IMR-90 (cell line): ENCODE results near the gene SLC16A5. TPM values are rescaled to one million over a fixed set of nuclear protein-coding genes. Genes with fewer than 3 reads are reported as not detected.
A peak's percentile ranks its signal among the peaks of the same experiment; 100 is the strongest.

Source experiments
- ATAC-seq: fragments of 200-7000 bp; cut with Tn5 transposase; 2 replicates; pipeline ENCODE4 v1.9.1; 2020; ENCODE audit warnings: low read depth, mild to moderate bottlenecking, moderate library complexity
- BruUV-seq: library from RNA; stranded (reverse); fragments of 400-500 nt; replicated peaks from 2 replicates; lab custom pipeline; 2021; lab: Mats Ljungman, UMichigan
- CTCF ChIA-PET: fragments of 300-600 bp; formaldehyde crosslinking; extraction: SDS; loops from one replicate; lab custom pipeline; 2021; ENCODE audit warnings: antibody characterized with exemption; lab: Yijun Ruan, JAX
- POLR2A ChIA-PET: fragments of 300-600 bp; sonication (Branson Sonifier 250); formaldehyde crosslinking; loops from one replicate; lab custom pipeline; 2022; ENCODE audit warnings: antibody characterized with exemption; ENCODE audit not compliant: unreplicated experiment; lab: Charles Lee
- DNase-seq: peaks from one replicate; pipeline ENCODE4 v3.0.0; 2013
- H2AFZ ChIP-seq: replicated peaks from 2 replicates; pipeline ENCODE3; 2013; ENCODE audit warnings: low read length, mild to moderate bottlenecking; ENCODE audit not compliant: poor library complexity
- H2AK5ac ChIP-seq: 2 replicates; pipeline ENCODE4 v1.6.1; 2013; ENCODE audit warnings: low read depth, low read length, inconsistent platforms
- H2AK9ac ChIP-seq: replicated peaks from 2 replicates; pipeline ENCODE3; 2013; ENCODE audit warnings: mild to moderate bottlenecking, low read depth, low read length, moderate library complexity; ENCODE audit not compliant: poor library complexity
- H2BK120ac ChIP-seq: 2 replicates; pipeline ENCODE4 v1.6.1; 2013; ENCODE audit warnings: low read depth, low read length, inconsistent platforms
- H2BK15ac ChIP-seq: 3 replicates; pipeline ENCODE4 v1.6.1; 2013; ENCODE audit warnings: low read depth, low read length, inconsistent platforms
- H2BK20ac ChIP-seq: 2 replicates; pipeline ENCODE4 v1.6.1; 2013; ENCODE audit warnings: low read depth, mild to moderate bottlenecking, inconsistent platforms, low read length, moderate library complexity
- H2BK5ac ChIP-seq: 2 replicates; pipeline ENCODE4 v1.6.1; 2013; ENCODE audit warnings: mild to moderate bottlenecking, low read depth, low read length, inconsistent platforms; ENCODE audit not compliant: poor library complexity, severe bottlenecking
- H3K14ac ChIP-seq: replicated peaks from 2 replicates; pipeline ENCODE4 v1.6.1; 2013; ENCODE audit warnings: low read depth, low read length, inconsistent platforms
- H3K18ac ChIP-seq: 2 replicates; pipeline ENCODE4 v1.6.1; 2013; ENCODE audit warnings: low read depth, low read length, control low read depth
- H3K23ac ChIP-seq: 2 replicates; pipeline ENCODE4 v1.6.1; 2013; ENCODE audit warnings: low read depth, low read length, inconsistent platforms
- H3K27ac ChIP-seq: 2 replicates; pipeline ENCODE4 v1.5.1; 2013; ENCODE audit warnings: mild to moderate bottlenecking, control low read depth, low read length; ENCODE audit not compliant: insufficient read depth
- H3K27me3 ChIP-seq: 2 replicates; pipeline ENCODE4 v1.6.1; 2013; ENCODE audit warnings: low read length; ENCODE audit not compliant: control insufficient read depth, insufficient read depth
- H3K36me3 ChIP-seq: 2 replicates; pipeline ENCODE4 v1.6.1; 2013; ENCODE audit warnings: low read length, mixed read lengths; ENCODE audit not compliant: control insufficient read depth, insufficient read depth
- H3K4ac ChIP-seq: 2 replicates; pipeline ENCODE4 v1.6.1; 2013; ENCODE audit warnings: low read depth, low read length, inconsistent platforms
- H3K4me1 ChIP-seq: 2 replicates; pipeline ENCODE4 v1.6.1; 2013; ENCODE audit warnings: low read length, mixed read lengths; ENCODE audit not compliant: control insufficient read depth, insufficient read depth
- H3K4me2 ChIP-seq: 2 replicates; pipeline ENCODE4 v1.6.1; 2013; ENCODE audit warnings: low read depth, mild to moderate bottlenecking, control low read depth, low read length, moderate library complexity
- H3K4me3 ChIP-seq: 2 replicates; pipeline ENCODE4 v1.5.1; 2013; ENCODE audit warnings: low read depth, mild to moderate bottlenecking, control low read depth, low read length, moderate library complexity; ENCODE audit not compliant: insufficient read depth
- H3K56ac ChIP-seq: 2 replicates; pipeline ENCODE4 v1.6.1; 2013; ENCODE audit warnings: low read length, inconsistent platforms; ENCODE audit not compliant: insufficient read depth; ENCODE audit errors: extremely low read depth
- H3K79me1 ChIP-seq, 2 experiments: 2 replicates each; pipeline ENCODE4 v1.6.1; 2013; ENCODE audit warnings: low read length in 2 of 2, inconsistent platforms in 1 of 2, low read depth in 1 of 2
- H3K9ac ChIP-seq: 2 replicates; pipeline ENCODE4 v1.6.1; 2013; ENCODE audit warnings: low read depth, low read length, control low read depth
- H3K9me1 ChIP-seq: 2 replicates; pipeline ENCODE4 v1.6.1; 2013; ENCODE audit warnings: low read length, inconsistent platforms; ENCODE audit not compliant: insufficient read depth
- H3K9me3 ChIP-seq: 2 replicates; pipeline ENCODE4 v1.6.1; 2013; ENCODE audit warnings: low read length; ENCODE audit not compliant: control insufficient read depth, insufficient read depth
- H4K20me1 ChIP-seq: 2 replicates; pipeline ENCODE4 v1.6.1; 2013; ENCODE audit warnings: low read length, inconsistent platforms; ENCODE audit not compliant: insufficient read depth
- H4K5ac ChIP-seq: 2 replicates; pipeline ENCODE4 v1.6.1; 2013; ENCODE audit warnings: mild to moderate bottlenecking, low read depth, low read length, control low read depth
- H4K8ac ChIP-seq, 2 experiments: 2 replicates each; pipeline ENCODE4 v1.6.1; 2013; ENCODE audit warnings: low read depth in 2 of 2, low read length in 2 of 2, control low read depth in 1 of 2, inconsistent platforms in 1 of 2
- H4K91ac ChIP-seq: 2 replicates; pipeline ENCODE4 v1.6.1; 2013; ENCODE audit warnings: low read depth, low read length, inconsistent platforms; ENCODE audit not compliant: insufficient read depth
- CEBPB ChIP-seq: IDR thresholded peaks from 2 replicates; pipeline ENCODE4 v1.6.1; 2012; ENCODE audit warnings: low read depth, low read length, improper control_type of control experiment
- MAFK ChIP-seq: IDR thresholded peaks from 2 replicates; pipeline ENCODE4 v1.6.1; 2012; ENCODE audit warnings: low read depth, low read length, improper control_type of control experiment
- MAZ ChIP-seq: IDR thresholded peaks from 2 replicates; pipeline ENCODE4 v1.6.1; 2012; ENCODE audit warnings: low read depth, mild to moderate bottlenecking, low read length, improper control_type of control experiment, moderate library complexity, borderline replicate concordance
- MXI1 ChIP-seq: IDR thresholded peaks from 2 replicates; pipeline ENCODE4 v1.6.1; 2012; ENCODE audit warnings: low read depth, mild to moderate bottlenecking, low read length, moderate library complexity, borderline replicate concordance
- POLR2A ChIP-seq: IDR thresholded peaks from 2 replicates; pipeline ENCODE4 v1.6.1; 2012; ENCODE audit warnings: mild to moderate bottlenecking, low read depth, low read length
- RCOR1 ChIP-seq: IDR thresholded peaks from 2 replicates; pipeline ENCODE4 v1.6.1; 2012; ENCODE audit warnings: mild to moderate bottlenecking, low read length, improper control_type of control experiment; ENCODE audit not compliant: insufficient replicate concordance
- WGBS, 2 experiments: methylation state at CpG; one replicate each; pipeline versions ENCODE4 v1.1.5 to v1.1.7; 2013; ENCODE audit warnings: missing lambda C conversion rate in 2 of 2; ENCODE audit not compliant: insufficient read length in 1 of 2; ENCODE audit errors: extremely low coverage in 2 of 2; 5-methylcytosine and 5-hydroxymethylcytosine counted together
- dilution Hi-C: fragments of 300-500 bp; cut with HindIII; formaldehyde crosslinking; loops from one replicate; pipeline ENCODE4 v1.14.3; 2018; ENCODE audit warnings: low sequenced_read_pairs; ENCODE audit not compliant: unreplicated experiment
- in situ Hi-C: fragments of 300-500 bp; cut with MboI; formaldehyde crosslinking; loops from 3 replicates; pipeline ENCODE4 v1.14.3; 2019; ENCODE audit warnings: low sequenced_read_pairs, inconsistent platforms, mixed read lengths
- intact Hi-C: fragments of 100-400 bp; cut with micrococcal nuclease; formaldehyde crosslinking; loops from 2 replicates; pipeline ENCODE4 v1.10.0; 2022
- polyA plus RNA-seq, 3 experiments: library from polyadenylated mRNA; depleted of rRNA; stranded (reverse); fragments of >200 nt; gene quantifications; 2 replicates each; pipeline ENCODE4 v1.2.3, GENCODE V29; 2012; ENCODE audit warnings: low replicate concordance in 1 of 3
- total RNA-seq: library from RNA; depleted of rRNA; stranded (reverse); fragments of >200 nt; gene quantifications from 2 replicates; pipeline ENCODE4 v1.2.3, GENCODE V29; 2012
- TF ChIP-seq, protein P1 (sequence below): conservative IDR thresholded peaks from 2 replicates; pipeline ENCODE4 v1.5.1; 2012; ENCODE audit warnings: mild to moderate bottlenecking, low read depth, low read length, improper control_type of control experiment
- TF ChIP-seq, protein P2 (sequence below): fragments of 150-350 bp; IDR thresholded peaks from 2 replicates; pipeline ENCODE4 v1.6.1; 2017; ENCODE audit warnings: mild to moderate bottlenecking, antibody characterized with exemption, low read length, low read depth
- TF ChIP-seq, protein P3 (sequence below): fragments of 150-350 bp; IDR thresholded peaks from 2 replicates; pipeline ENCODE4 v1.6.1; 2016; ENCODE audit warnings: low read depth, mild to moderate bottlenecking, low read length, moderate library complexity, borderline replicate concordance

The SLC16A5 gene
- total and polyA plus RNA-seq, 2 of the 4 experiments (the other 2 are of a cell fraction) = 1.8 to 7.1 TPM

DNA sequence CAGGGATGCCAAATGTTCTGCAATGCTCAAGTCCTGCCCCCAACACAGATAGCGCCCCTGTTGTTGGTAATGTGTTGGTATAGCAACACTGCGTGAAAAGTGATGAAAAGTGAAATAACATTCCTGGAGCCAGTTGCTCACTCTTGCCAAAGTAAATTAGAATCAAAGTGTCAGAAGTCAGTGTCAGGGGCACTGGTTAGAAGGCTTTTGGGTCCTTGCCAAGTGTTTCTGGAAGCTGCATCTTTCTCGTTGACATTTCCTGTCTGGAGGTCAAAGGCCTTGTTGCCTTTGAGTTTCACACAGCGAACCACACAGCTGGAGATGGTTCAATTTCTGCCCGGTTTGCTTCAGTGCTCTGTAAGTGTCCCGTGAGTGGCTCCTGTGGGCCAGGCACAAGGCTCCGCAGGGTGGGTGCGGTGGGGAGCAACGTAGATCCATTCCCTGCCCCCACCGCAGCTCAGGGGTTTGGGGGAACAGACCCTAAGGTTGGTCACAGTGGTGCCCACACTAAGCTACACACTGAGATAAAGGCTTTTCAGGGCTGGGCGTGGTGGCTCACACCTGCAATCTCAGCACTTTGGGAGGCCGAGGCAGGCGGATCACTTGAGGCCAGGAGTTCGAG, 3.6 kb upstream of the SLC16A5 start:
- Histone ChIP-seq H3K79me1 (peaks cover 0 to 17% of the 10 kb centered on the region in 2 experiments; a peak in 3 of 4 replicates), H3K4me2 (no peak overlapping the region), H3K18ac (no peak overlapping the region), H4K5ac (no peak overlapping the region), H4K8ac (no peak overlapping the region), H4K20me1 (no peaks in the 10 kb centered on the region), H2BK20ac (no peak overlapping the region), H2BK15ac (no peak overlapping the region), H4K91ac (no peak overlapping the region), H3K27ac (no peak overlapping the region), H2AK5ac (peak overlapping the region; percentile 30; the same call in 1 of the 2 replicates), H2AK9ac (no peak overlapping the region), H3K23ac (no peak overlapping the region), H2AFZ (peak overlapping the region; percentile 12), H3K27me3 (no peaks in the 10 kb centered on the region), H3K56ac (no peak overlapping the region), H3K9me3 (no peaks in the 10 kb centered on the region), H3K4me1 (peaks cover 16% of the 10 kb centered on the region), H3K36me3 (no peaks in the 10 kb centered on the region), H3K9ac (no peak overlapping the region), H2BK120ac (no peak overlapping the region), H3K14ac (no peak overlapping the region), H3K9me1 (peaks cover 20% of the 10 kb centered on the region), H3K4ac (no peak overlapping the region), H3K4me3 (no peak overlapping the region), H2BK5ac (no peak overlapping the region)
- POLR2A ChIA-PET = no interaction called here
- DNase-seq (no peak), ATAC-seq (no peak)
- dilution Hi-C loops (no loop called here), in situ Hi-C loops (no loop called here), intact Hi-C loops (no loop called here)
- BruUV-seq = no TSS peak
- 22% methylated on average over 4 of the region's 14 CpGs; no CpG with 5 or more reads in 1 of the 2 experiments for WGBS, 2 experiments
- TF ChIP-seq CEBPB (no peak), POLR2A (no peak), MXI1 (no peak), MAFK (no peak), MAZ (no peak), RCOR1 (no peak)
- TF ChIP-seq, protein P1, sequence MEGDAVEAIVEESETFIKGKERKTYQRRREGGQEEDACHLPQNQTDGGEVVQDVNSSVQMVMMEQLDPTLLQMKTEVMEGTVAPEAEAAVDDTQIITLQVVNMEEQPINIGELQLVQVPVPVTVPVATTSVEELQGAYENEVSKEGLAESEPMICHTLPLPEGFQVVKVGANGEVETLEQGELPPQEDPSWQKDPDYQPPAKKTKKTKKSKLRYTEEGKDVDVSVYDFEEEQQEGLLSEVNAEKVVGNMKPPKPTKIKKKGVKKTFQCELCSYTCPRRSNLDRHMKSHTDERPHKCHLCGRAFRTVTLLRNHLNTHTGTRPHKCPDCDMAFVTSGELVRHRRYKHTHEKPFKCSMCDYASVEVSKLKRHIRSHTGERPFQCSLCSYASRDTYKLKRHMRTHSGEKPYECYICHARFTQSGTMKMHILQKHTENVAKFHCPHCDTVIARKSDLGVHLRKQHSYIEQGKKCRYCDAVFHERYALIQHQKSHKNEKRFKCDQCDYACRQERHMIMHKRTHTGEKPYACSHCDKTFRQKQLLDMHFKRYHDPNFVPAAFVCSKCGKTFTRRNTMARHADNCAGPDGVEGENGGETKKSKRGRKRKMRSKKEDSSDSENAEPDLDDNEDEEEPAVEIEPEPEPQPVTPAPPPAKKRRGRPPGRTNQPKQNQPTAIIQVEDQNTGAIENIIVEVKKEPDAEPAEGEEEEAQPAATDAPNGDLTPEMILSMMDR = no peak
- TF ChIP-seq, protein P2, sequence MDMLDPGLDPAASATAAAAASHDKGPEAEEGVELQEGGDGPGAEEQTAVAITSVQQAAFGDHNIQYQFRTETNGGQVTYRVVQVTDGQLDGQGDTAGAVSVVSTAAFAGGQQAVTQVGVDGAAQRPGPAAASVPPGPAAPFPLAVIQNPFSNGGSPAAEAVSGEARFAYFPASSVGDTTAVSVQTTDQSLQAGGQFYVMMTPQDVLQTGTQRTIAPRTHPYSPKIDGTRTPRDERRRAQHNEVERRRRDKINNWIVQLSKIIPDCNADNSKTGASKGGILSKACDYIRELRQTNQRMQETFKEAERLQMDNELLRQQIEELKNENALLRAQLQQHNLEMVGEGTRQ = no peak
- TF ChIP-seq, protein P3, sequence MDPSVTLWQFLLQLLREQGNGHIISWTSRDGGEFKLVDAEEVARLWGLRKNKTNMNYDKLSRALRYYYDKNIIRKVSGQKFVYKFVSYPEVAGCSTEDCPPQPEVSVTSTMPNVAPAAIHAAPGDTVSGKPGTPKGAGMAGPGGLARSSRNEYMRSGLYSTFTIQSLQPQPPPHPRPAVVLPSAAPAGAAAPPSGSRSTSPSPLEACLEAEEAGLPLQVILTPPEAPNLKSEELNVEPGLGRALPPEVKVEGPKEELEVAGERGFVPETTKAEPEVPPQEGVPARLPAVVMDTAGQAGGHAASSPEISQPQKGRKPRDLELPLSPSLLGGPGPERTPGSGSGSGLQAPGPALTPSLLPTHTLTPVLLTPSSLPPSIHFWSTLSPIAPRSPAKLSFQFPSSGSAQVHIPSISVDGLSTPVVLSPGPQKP = no peak
- CTCF ChIA-PET = interaction anchor here (0.6 to 0.8 kb wide), 3 partner anchors 14 to 45 kb away, joined by 3 to 5 read pairs (median 3); no protein-coding TSS in a partner anchor
